SU-DHL-6 (cell line): ENCODE measurements around the gene AIG1.

Experiments
- H2AFZ ChIP-seq: fragments of 200-600 bp; sonication (generic); 2 replicates; pipeline ENCODE4 v1.6.1; 2014; ENCODE audit warnings: low read depth, mild to moderate bottlenecking, moderate library complexity, mixed read lengths, antibody characterized with exemption, low read length; ENCODE audit not compliant: severe bottlenecking
- H3F3A ChIP-seq: fragments of 200-600 bp; shearing (Covaris generic); 2 replicates; pipeline ENCODE4 v1.6.0; 2016; ENCODE audit warnings: antibody characterized with exemption, mild to moderate bottlenecking; ENCODE audit not compliant: insufficient read depth
- H3K27ac ChIP-seq: fragments of 200-600 bp; sonication (generic); 2 replicates; pipeline ENCODE4 v1.5.1; 2016; ENCODE audit warnings: low read depth, mild to moderate bottlenecking, low read length, moderate library complexity, mixed read lengths
- H3K27me3 ChIP-seq: fragments of 200-600 bp; sonication (generic), shearing (Covaris generic); 2 replicates; pipeline ENCODE4 v1.6.0; 2014; ENCODE audit warnings: mild to moderate bottlenecking, low read length
- H3K36me3 ChIP-seq: fragments of 200-600 bp; sonication (generic); 2 replicates; pipeline ENCODE4 v1.6.1; 2014; ENCODE audit warnings: mild to moderate bottlenecking, low read length, mixed read lengths
- H3K4me2 ChIP-seq: fragments of 300-600, 200-600 bp; shearing (Covaris generic), sonication (generic); 2 replicates; pipeline ENCODE4 v1.6.0; 2014; ENCODE audit warnings: low read length, low read depth, mild to moderate bottlenecking; ENCODE audit not compliant: poor library complexity, severe bottlenecking
- H3K4me3 ChIP-seq: fragments of 200-600 bp; sonication (generic); 2 replicates; pipeline ENCODE4 v1.5.1; 2014; ENCODE audit warnings: antibody characterized with exemption, low read length, mild to moderate bottlenecking, mixed read lengths; ENCODE audit not compliant: insufficient read depth, poor library complexity, severe bottlenecking
- H3K79me2 ChIP-seq: fragments of 200-600 bp; sonication (generic); 2 replicates; pipeline ENCODE4 v1.6.1; 2014; ENCODE audit warnings: mild to moderate bottlenecking, low read length, moderate library complexity; ENCODE audit not compliant: insufficient read depth
- H3K9ac ChIP-seq: fragments of 200-600 bp; sonication (generic); 2 replicates; pipeline ENCODE4 v1.7.0; 2014; ENCODE audit warnings: mild to moderate bottlenecking, low read length
- H3K9me2 ChIP-seq: fragments of 200-600 bp; sonication (generic); replicated peaks from 2 replicates; pipeline ENCODE4 v1.6.1; 2014; ENCODE audit warnings: low read length; ENCODE audit not compliant: insufficient read depth
- H3K9me3 ChIP-seq: fragments of 200-600 bp; sonication (generic); 2 replicates; pipeline ENCODE4 v1.6.1; 2014; ENCODE audit warnings: low read length, mixed read lengths; ENCODE audit not compliant: insufficient read depth
- H4K20me1 ChIP-seq: fragments of 200-600 bp; sonication (generic); 2 replicates; pipeline ENCODE4 v1.6.1; 2014; ENCODE audit warnings: low read depth, mild to moderate bottlenecking, antibody characterized with exemption, low read length, moderate library complexity, mixed read lengths
- CTCF ChIP-seq: fragments of 200-600 bp; sonication (generic); IDR thresholded peaks from one replicate; pipeline ENCODE4 v1.5.1; 2017; ENCODE audit warnings: antibody characterized with exemption, mild to moderate bottlenecking, low read length, moderate library complexity; ENCODE audit not compliant: insufficient read depth, poor library complexity, severe bottlenecking
- EZH2phosphoT487 ChIP-seq: fragments of 200-600 bp; sonication (generic), shearing (Covaris generic); conservative IDR thresholded peaks from 2 replicates; pipeline ENCODE4 v1.6.1; 2018; ENCODE audit warnings: mild to moderate bottlenecking, antibody characterized with exemption, low read length, moderate library complexity, mixed read lengths

AIG1 gene

GRCh38 chr6:143205131-143205535 is 144.4 kb downstream of the AIG1 start:
- no peak for TF ChIP-seq EZH2phosphoT487
- no peak for TF ChIP-seq CTCF
- H3K79me2 ChIP-seq, result no peaks in the 10 kb centered on the region
- no peaks in the 10 kb centered on the region; the same call in 1 of the 2 replicates for H3K9me2 ChIP-seq
- no peaks in the 10 kb centered on the region for H3K27me3 ChIP-seq
- no peaks in the 10 kb centered on the region for H3K9me3 ChIP-seq
- H3K4me2 ChIP-seq, result no peak overlapping the region
- no peaks in the 10 kb centered on the region for H3K36me3 ChIP-seq
- H3F3A ChIP-seq, result no peaks in the 10 kb centered on the region
- H2AFZ ChIP-seq, result no peak overlapping the region
- H3K27ac ChIP-seq, result no peak overlapping the region
- no peaks in the 10 kb centered on the region for H4K20me1 ChIP-seq
- no peak overlapping the region for H3K4me3 ChIP-seq
- H3K9ac ChIP-seq, result no peak overlapping the region

- Histone ChIP-seq H4K20me1 (no peaks in the 10 kb centered on the region), H3F3A (no peaks in the 10 kb centered on the region)
These were observed 144.9 kb downstream of the AIG1 start for GRCh38 chr6:143205585-143205984.

GRCh38 chr6:143205991-143206390 is 145.3 kb downstream of the AIG1 start:
- Histone ChIP-seq H3K9me2 (no peaks in the 10 kb centered on the region; the same call in 1 of the 2 replicates), H3K4me2 (no peak overlapping the region), H3K79me2 (no peaks in the 10 kb centered on the region), H3F3A (no peaks in the 10 kb centered on the region), H2AFZ (no peak overlapping the region), H3K36me3 (no peaks in the 10 kb centered on the region), H3K9me3 (no peaks in the 10 kb centered on the region), H4K20me1 (no peaks in the 10 kb centered on the region), H3K27ac (no peak overlapping the region), H3K27me3 (no peaks in the 10 kb centered on the region), H3K4me3 (no peak overlapping the region), H3K9ac (no peak overlapping the region)
- TF ChIP-seq EZH2phosphoT487, result no peak
- TF ChIP-seq CTCF, result no peak

More at GRCh38 chr6:143205585-143205984, 144.9 kb downstream of the AIG1 start:
- no peak overlapping the region for H3K9ac ChIP-seq
- no peak overlapping the region for H3K27ac ChIP-seq
- H3K79me2 ChIP-seq, result no peaks in the 10 kb centered on the region
- no peak overlapping the region for H3K4me3 ChIP-seq
- H3K27me3 ChIP-seq, result no peaks in the 10 kb centered on the region
- H2AFZ ChIP-seq, result no peak overlapping the region
- no peak overlapping the region for H3K4me2 ChIP-seq
- H3K9me2 ChIP-seq, result no peaks in the 10 kb centered on the region; the same call in 1 of the 2 replicates
- no peaks in the 10 kb centered on the region for H3K9me3 ChIP-seq
- H3K36me3 ChIP-seq, result no peaks in the 10 kb centered on the region
- no peak for TF ChIP-seq EZH2phosphoT487
- no peak for TF ChIP-seq CTCF
